CD4-positive, alpha-beta T cell treated with Interleukin-4 for 4 hours (primary cell): ENCODE results near the gene SEZ6.

ENCODE experiments used
- DNase-seq: peaks from one replicate; pipeline ENCODE4 v3.0.0-alpha.2; 2020

SEZ6 gene

GRCh38 chr17:29005936-29006511, at the start of gene SEZ6:
TSS of gene SEZ6 (minus strand) at chr17:29006033. CDS start at chr17:29005869, 164 bp downstream.
- peak; percentile 11 for DNase-seq

- no peak for DNase-seq
Observed at GRCh38 chr17:29054835-29055234, 49.0 kb upstream of the SEZ6 start.

- no peak for DNase-seq
Observed at GRCh38 chr17:29051731-29052130, 45.9 kb upstream of the SEZ6 start.

- no peak for DNase-seq
Observed at GRCh38 chr17:29051194-29051593, 45.4 kb upstream of the SEZ6 start.

GRCh38 chr17:29050176-29050575, 44.3 kb upstream of the SEZ6 start:
- no peak for DNase-seq

GRCh38 chr17:29049541-29050145, 43.8 kb upstream of the SEZ6 start:
- no peak for DNase-seq

- DNase-seq, result no peak
Observed at GRCh38 chr17:29048440-29049368, 42.9 kb upstream of the SEZ6 start.

GRCh38 chr17:29046473-29046839, 40.6 kb upstream of the SEZ6 start:
- no peak for DNase-seq

GRCh38 chr17:29045734-29046472, 40.1 kb upstream of the SEZ6 start:
- no peak for DNase-seq

- no peak for DNase-seq
Observed at GRCh38 chr17:29045026-29045425, 39.2 kb upstream of the SEZ6 start.

GRCh38 chr17:29043539-29044145, 37.8 kb upstream of the SEZ6 start:
- DNase-seq, result no peak

GRCh38 chr17:29042679-29043538, 37.1 kb upstream of the SEZ6 start, which contains the start of gene PIPOX:
TSS of gene PIPOX (plus strand) at chr17:29043141. CDS start at chr17:29043226, 85 bp downstream.
- DNase-seq, result peak; percentile 10

GRCh38 chr17:29042026-29042678, 36.3 kb upstream of the SEZ6 start:
- DNase-seq, result no peak

- no peak for DNase-seq
Observed at GRCh38 chr17:29041571-29041970, 35.7 kb upstream of the SEZ6 start.

GRCh38 chr17:29041091-29041490, 35.3 kb upstream of the SEZ6 start:
- DNase-seq, result no peak

GRCh38 chr17:29039764-29040598, 34.1 kb upstream of the SEZ6 start:
- no peak for DNase-seq

- no peak for DNase-seq
Observed at GRCh38 chr17:29038085-29038795, 32.4 kb upstream of the SEZ6 start.

- no peak for DNase-seq
Observed at GRCh38 chr17:29037739-29038084, 31.9 kb upstream of the SEZ6 start.

- DNase-seq, result no peak
Observed at GRCh38 chr17:29036584-29036983, 30.8 kb upstream of the SEZ6 start.

GRCh38 chr17:29034510-29034909, 28.7 kb upstream of the SEZ6 start:
- no peak for DNase-seq
